GM21528 (cell line): ENCODE measurements around the gene RIMS4.
"Not testable (repeated sequence)": the region's sequence is repeated elsewhere in the genome, so short reads cannot be mapped to it uniquely, and the experiment has no call there.

Source experiments
- ATAC-seq: cut with Tn5 transposase; IDR thresholded peaks from one replicate; pipeline ENCODE4 v1.9.1; 2021; ENCODE audit warnings: mild to moderate bottlenecking, moderate library complexity; ENCODE audit not compliant: unreplicated experiment, low FRiP score

Gene RIMS4

DNA sequence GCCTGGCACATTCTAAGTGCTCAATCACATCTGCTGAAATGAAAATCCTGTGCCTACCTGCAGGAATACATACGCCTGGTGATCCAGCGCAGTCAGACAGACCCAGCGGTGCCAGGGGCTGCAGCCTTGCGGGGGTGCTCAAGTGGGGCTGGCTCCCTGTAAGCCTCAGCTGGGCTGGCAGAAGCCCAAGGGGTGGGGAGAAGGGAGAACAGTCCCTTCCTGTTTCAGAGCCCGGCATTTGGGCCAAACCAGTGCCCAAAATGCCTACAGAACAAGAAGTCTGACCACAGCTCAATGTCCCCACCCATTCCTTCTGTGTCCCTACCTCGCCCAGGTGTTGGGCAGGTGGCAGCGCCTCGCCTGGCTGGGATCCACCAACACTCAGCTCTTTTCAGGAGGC, 42.1 kb downstream of the RIMS4 start:
- ATAC-seq: no peak

DNA sequence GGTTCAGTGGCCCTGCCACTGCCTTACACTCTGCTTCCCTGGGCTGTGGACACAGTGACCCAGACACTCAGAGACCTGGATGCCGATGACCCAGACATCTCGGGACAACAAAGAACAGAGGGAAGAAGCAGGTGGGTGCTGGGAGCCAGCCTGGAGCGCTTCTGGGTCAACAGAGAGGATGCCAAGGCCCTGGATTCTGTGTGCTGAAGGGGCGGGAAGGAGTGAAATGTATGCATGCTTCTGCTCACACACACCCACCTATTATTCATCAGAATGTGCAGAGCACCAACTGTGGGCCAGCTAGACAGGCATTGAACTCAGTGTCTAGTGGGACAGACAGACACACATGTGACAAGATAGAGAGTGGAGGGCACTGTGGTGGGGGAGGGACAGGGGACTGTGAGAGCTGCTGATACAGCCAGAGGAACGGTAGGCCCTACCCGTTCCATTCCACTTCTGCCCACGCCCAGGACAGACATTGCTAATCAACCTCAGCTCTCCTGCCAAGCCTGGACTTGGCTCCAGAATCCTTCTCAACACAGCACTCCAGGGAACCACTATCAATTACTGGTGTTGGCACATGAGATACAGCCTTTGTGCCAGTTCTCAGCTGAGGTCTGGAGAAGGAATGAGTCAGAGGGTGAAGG, 44.5 kb downstream of the RIMS4 start:
- no peak for ATAC-seq

DNA sequence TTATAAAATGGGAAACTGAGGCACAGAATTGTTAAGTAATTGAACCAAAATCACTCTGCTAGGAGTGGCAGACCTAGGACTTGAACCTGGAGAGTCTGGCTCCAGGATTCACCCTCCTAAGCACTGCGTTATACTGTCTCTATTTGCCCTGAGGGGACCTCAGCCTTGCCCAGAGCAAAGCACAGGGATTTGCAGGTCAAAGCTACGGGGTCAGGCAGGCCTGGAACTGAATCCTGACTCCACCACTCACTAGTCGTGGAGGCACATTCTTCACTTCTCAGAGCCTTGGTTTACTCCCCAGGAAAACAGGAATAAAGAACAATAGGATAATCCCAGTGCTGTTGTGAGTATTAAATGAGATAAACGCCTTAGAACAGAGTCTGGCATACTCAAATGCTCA, 45.3 kb downstream of the RIMS4 start:
- ATAC-seq: no peak

DNA sequence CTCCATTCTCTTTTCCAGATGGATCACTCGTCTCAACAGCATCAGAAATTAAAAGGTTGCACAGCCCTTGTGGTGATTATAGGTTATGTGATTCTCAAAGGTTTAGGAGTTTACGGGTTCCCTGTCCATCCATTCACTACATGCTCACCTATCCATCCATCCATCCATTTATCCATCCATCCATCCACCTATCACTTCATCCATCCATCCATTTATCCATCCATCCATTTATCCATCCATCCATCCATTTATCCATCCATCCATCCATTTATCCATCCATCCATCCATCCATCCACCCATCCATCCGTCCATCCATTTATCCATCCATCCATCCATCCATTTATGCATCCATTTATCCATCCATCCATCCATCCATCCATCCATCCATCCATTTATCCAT, 46.5 kb downstream of the RIMS4 start:
- ATAC-seq: not testable (repeated sequence)

DNA sequence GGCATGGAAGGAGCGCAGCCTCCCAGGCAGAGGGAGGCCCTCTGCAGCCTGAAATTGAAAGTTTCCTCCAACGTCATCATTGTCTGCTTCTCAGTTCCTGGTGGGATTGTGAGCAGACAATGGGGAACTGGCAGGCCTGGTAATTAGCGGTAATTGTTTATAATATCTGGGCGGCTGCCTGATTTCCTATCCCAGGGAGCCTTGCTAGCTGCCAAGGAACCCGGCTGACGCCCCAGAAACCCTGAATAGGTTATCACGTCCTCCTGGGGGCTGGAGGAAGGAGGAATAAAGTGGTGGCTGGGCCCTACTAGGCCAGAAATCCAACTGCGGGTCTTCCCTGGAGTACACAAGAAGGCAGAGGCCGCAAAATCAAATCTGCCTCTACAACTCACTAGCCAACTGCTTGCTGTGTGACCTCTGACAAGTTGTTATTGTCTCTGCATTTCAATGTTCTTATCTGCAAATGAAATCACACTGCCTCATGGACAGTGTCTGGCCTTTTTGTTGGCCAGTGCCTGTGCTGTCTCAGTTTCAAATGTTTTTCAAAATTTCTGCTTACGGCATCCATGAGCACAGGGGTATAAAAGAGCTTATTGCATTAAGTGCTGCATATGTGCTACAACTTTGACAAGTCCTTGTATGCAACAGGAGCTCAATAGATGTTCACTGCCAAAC, 47.7 kb downstream of the RIMS4 start:
- no peak for ATAC-seq

DNA sequence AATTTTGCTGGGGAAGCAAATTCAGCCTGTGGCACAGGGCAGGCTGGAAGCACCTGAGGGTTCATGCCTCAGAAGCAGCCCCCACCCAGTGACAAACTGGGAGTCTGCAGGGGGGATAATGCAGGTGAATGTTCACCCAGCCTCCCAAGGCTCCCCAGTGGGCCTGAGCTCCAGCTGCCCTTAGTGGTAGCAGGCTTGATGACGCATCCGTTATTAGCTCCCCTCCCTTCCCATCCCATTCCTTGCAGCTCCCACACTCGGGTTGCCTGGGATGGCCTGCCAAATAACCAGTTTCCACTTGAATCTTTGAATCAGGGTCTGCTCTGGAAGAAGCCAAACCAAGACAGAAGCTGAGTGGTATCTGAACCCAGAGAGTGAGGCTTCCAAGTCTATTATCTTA, 48.9 kb downstream of the RIMS4 start:
- no peak for ATAC-seq

DNA sequence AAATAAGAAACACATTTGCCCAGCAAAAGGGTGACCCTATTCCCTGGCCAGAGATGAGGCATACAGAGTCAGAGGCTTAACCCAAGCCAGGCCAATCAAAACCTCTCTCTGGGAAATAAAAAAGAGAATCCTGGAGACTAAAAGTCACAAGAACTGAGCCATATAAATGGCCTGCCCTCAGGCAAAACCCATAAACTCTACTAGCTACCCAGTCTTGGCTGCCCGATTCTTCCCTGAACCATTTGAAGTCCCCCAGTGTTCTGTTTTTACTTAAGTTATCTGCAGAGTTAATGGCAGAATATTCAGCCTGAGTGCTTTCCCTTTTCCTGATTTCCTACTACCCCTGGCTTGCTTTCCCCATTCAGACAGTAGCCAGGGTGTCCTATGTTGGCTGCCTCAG, 50.8 kb downstream of the RIMS4 start:
- ATAC-seq: no peak

DNA sequence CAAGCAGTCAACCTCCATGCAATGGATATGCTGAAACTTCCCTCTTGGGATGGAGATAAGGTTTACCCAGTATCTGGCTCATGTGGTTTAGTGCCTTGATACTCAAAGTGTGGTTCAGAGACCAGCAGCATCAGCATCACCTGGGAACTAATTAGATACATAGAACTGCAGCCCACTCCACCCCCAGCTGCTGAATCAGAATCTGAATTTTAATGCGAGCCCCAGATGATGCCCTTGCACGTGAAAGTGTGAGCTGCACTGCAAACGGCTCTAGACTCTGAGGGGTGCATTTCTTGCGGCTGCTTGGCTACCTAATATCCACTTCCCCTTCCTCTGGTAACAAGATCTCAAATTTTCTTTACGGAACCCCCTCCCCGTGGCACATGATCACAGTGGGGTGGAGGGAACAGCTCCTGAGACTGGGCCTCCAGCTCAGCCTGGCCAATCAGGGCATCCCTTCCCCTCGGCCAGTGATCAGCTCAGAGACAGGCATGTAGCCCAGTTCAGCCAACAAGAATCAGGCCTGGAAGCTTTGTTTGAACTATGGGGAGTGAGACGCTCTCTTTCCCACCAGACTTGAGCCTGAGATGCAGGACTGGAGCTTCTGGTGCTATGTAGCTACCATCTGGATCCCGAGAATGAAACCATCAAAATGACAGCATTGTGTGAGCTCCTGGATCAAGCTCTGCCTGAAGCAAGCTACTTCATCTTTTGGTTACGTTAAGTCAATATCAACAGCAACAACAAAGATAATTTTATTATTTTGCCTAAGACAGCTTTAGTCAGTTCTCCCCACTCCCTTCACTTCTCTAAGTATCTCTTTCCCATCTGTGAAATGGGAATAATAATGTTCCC, 51.9 kb downstream of the RIMS4 start:
- ATAC-seq: no peak

DNA sequence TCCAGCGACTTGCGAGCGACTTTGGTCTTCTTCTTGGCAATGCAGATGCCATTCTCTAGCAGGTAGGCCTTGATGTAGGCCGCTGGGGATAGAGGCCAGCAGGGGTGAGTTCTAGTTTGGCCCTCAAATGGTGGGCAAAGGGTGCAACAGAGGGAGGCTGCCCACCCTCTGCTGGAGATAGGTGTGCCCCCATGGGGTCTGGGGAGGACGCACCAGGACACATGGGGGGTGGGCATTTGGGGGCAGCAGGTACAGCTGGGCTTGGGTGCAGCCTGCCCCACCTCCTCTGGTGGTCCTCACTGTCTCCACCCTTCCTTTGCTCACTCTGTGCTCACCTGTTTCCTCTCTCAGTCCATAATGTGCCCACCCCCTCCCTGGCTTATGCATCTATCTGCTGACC, 53.4 kb downstream of the RIMS4 start:
- ATAC-seq: no peak

DNA sequence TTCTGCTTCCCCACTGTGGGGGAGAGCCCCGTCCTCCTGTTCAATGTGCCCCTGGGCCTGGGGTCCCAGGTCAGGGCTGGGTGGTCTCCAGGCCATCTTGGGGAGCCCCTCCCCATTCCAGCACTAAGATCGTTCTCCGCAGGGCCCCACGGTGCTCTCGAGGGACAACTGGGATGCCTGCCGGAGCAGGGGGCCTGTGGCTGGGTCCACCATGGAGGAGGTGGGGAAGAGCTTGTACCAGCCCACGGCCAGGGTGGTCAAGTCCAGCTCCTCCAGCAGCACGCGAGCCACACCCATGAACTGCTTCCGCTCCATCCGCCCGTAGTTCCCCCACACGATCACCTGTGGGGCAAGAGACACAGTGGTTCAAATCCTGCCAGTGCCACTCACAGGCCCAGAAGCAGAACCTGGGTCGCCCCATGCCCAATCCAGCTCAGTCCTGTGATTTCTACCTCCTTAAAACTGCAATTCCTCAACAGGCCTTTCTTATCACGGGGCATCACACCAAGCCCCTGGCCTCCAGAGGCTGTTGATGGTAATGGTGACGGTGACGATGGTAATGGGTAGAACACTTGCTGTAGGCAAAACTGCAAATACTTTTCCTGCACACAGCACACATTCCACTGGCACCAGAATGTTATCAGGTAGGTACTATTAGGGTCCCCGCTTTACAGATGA, 54.2 kb downstream of the RIMS4 start:
- ATAC-seq: no peak

DNA sequence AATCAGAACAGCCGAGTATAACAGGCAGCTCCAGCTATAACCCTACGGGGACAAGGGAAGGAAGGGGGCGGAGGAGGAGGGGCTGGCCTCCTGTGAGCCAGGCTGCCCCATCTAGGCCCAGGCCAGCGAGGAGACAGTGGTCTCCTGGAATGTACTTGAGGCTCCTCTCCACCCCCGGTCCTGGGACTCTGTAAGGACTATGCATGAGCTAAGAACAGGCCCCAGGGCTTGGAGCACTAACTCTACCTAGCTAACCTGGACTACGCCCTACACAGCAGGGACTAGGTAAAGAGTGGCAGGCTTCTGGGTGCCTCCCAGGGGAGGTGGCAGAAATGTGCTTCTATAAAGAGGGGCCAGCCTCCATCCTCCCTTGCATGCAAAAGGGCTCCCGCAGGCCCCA, 55.8 kb downstream of the RIMS4 start:
- ATAC-seq: no peak

DNA sequence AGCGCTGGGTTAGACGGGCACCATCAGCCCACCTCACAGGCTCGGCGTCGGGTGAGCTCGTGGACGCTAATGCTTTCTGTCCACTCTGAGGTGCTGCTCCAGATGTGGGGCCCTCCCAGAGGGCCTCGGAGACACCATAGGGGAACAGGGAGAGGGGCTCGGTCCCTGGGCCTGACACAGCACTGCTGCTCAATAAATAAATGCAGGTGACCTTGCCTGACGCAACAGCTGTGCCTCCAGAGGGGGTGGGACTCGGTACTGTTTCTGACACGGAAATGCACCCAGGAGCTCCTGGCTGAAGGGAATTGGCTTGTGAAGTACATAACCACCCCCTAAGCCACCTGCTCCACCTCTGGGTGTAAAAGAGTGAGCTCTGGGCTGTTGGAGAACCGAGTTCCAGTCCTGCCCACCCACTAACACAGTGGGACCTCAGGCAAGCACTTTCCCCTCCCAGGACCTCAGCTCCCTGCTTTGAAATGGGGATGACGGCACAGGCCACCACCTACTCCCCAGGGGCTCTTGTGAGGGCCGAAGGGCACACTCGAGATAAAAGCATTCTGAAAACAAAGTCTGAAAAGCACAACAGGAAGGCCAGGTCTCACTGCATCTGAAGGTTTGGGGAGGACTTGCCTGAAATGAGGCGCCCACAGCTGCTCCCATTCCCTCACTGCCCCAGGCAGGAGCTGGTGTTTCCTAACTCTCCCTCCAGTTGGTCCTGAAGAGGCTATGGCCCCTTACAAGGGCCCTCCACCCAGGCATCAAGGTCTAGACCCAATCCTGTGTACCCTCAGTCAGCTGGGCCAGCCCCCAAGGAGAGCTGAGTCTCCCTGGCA, 58.0 kb downstream of the RIMS4 start:
- ATAC-seq: no peak

DNA sequence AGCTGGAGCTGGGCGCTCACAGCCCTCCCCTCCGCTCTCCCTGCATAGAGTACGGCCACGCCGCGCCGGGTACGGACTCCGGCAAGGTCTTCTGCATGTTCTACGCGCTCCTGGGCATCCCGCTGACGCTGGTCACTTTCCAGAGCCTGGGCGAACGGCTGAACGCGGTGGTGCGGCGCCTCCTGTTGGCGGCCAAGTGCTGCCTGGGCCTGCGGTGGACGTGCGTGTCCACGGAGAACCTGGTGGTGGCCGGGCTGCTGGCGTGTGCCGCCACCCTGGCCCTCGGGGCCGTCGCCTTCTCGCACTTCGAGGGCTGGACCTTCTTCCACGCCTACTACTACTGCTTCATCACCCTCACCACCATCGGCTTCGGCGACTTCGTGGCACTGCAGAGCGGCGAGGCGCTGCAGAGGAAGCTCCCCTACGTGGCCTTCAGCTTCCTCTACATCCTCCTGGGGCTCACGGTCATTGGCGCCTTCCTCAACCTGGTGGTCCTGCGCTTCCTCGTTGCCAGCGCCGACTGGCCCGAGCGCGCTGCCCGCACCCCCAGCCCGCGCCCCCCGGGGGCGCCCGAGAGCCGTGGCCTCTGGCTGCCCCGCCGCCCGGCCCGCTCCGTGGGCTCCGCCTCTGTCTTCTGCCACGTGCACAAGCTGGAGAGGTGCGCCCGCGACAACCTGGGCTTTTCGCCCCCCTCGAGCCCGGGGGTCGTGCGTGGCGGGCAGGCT, 60.1 kb downstream of the RIMS4 start:
- ATAC-seq: no peak

DNA sequence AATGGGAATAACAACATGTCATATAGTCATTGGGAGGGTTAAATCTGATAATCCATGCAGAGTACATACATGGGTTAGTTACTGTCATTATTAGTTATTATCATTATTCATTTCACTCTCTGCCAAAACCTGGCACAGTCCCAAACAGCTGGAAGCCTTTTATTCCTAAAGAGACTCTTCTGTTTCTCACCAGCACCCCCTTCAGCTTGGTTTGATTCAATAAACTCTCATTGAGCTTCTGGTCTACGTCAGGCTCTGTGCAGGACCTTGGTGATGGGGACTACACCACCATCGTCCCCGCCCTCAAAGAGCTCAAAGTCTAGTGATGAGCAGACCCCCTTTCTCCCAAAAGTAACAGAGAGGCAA, 62.4 kb downstream of the RIMS4 start:
- ATAC-seq: no peak

DNA sequence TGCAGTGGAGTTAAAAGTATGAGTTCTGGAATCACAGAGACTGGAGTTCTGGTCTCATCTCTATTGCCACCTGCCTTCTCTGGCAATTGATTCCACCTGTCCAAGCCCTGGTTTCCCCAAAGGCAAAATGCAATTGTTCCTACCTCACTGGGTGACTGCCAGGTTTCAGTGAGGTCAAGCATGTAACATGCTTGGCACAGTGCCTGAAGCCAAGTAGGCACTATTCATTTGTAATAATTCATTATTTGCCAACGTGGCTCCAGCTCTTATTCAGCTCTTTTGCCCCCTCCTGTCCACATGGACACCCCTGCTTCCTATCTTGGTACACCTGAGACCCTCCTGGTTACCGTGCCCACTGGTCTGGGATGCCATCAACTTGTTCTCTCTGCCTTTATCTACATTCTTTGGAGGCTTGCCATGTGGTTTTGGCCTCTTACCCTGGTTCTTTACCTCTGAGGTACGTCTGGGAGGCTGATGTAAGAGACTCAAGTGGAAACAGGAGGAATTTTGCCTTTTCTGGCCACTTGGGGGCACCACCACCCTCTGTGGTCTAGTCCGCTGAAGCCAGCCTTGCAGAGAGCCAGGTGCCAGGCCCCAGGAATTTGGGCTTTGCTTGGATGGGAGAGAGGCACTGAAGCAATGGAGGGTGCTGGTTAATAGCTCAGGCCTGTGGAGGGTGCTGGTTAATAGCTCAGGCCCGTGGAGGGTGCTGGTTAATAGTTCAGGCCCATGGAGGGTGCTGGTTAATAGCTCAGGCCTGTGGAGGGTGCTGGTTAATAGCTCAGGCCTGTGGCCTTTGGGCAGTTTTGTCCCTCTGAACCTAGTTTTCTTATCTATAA, 63.0 kb downstream of the RIMS4 start:
- ATAC-seq: no peak

DNA sequence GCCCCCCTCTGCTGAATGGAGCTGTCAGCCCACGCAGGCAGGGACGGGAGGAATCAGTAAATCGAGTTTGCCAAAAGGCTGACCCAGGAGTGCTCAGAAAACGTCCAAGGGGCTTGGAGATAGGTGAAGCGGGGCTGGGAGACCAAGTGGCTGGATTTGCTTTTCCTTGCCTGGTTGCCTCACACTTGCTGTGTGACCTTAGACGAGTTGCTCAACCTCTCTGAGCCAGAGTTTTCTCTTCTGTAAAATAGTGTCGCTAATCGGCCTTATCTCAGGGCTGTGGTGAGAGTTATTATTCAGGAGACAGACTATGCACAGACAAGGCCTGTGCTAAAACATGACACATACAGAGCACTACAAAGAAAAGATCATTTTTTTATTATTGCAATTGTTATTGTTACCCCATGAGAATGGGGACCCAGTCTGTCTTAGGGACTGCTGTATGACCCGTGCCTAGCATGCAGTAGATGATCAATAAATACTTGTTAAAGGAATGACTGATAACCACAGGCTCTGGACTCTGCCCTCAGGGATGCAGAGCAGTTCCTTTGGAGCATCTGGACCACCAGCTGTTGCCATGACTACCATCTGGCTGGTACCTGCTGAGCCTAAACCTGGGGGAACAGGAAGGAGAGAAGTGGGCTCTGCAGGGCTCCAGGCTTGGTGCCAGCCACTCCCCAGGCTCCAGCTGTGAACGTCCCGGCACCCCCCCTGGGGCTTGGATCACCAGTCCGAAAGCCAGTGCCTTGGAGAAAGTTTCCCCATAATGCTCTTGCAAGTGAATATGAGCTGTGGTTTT, 63.8 kb downstream of the RIMS4 start:
- no peak for ATAC-seq

DNA sequence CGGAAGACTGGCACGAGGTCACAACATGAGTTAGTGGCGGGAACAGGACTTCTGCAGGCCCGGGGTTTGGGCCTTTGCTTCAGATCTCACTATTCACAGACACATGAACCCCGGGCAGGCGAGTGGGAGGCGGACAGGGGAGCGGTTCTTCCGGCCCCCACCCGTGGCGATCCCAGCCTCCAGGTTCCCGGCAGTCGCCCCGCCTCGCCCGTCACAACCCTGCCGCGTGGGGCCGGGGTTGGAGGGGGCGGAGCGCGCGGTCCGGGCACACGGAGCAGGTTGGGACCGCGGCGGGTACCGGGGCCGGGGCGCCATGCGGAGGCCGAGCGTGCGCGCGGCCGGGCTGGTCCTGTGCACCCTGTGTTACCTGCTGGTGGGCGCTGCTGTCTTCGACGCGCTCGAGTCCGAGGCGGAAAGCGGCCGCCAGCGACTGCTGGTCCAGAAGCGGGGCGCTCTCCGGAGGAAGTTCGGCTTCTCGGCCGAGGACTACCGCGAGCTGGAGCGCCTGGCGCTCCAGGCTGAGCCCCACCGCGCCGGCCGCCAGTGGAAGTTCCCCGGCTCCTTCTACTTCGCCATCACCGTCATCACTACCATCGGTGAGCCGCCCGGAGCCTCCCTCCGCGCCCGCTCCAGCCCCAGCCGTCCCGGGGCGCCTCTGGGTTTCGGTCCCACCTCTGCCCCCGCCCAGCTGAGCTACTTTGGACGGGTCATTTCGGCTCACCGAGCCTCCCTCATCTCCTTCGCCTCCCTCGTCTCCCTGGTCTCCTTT, 64.6 kb downstream of the RIMS4 start, which contains the start of gene KCNK15:
Gene KCNK15, plus strand, starts transcription at position 268 of the 769 bp plus-strand sequence. Its CDS starts 46 bp downstream, at position 314.
- ATAC-seq: no peak
